ENCODE results near the gene SUSD3.

The SUSD3 gene

DNA sequence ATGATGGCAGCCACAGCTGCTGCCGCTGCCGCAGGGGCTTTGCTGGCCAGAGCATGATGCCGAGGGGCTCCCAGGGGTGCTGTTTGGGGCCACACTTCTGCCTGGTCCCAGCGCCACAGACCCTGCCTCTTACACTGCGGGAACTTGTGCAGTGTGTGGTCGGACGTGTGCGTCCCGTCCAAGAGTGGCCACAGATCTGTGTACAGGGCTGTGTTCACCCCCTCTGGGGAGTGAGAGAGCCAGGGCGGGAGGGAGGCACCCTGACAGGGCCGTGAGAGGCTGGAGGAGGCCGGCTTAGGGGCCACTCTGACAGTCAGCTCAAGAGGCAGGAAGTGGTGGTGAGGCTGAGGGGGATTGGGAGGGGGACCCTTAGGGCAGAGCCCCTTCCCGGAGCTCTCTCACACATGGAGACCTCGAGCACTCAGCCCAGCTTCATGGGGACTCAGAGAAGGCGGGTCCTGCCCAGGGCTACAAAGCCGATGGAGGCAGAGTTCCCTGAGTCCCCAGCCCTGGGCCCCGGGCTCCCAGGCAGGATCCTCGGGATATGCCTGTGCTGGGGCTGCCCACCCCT, 24.4 kb downstream of the SUSD3 start:
- H3K4me3 ChIP-seq = no peak overlapping the region
- no peak for TF ChIP-seq FOXP2 (optimal IDR thresholded peaks at IDR 0.05; ENCODE audit: control extremely low read depth, extremely low read length, insufficient read depth)
- TF ChIP-seq POLR2AphosphoS5 (IDR thresholded peaks at IDR 0.05; ENCODE audit: borderline replicate concordance, low read depth, low read length) = no peak
- no peak for TF ChIP-seq EZH2 (IDR thresholded peaks at IDR 0.05)
- no peaks in the 10 kb centered on the region for H3K36me3 ChIP-seq (ENCODE audit: insufficient read depth, low read length)
- no peaks in the 10 kb centered on the region for H3K9me3 ChIP-seq (ENCODE audit: low read depth, low read length)
- DNase-seq (ENCODE audit: low read depth, low spot score) = no peak
- no peak overlapping the region for H3K27ac ChIP-seq
- no peak overlapping the region for H3K9ac ChIP-seq (ENCODE audit: insufficient read length)

DNA sequence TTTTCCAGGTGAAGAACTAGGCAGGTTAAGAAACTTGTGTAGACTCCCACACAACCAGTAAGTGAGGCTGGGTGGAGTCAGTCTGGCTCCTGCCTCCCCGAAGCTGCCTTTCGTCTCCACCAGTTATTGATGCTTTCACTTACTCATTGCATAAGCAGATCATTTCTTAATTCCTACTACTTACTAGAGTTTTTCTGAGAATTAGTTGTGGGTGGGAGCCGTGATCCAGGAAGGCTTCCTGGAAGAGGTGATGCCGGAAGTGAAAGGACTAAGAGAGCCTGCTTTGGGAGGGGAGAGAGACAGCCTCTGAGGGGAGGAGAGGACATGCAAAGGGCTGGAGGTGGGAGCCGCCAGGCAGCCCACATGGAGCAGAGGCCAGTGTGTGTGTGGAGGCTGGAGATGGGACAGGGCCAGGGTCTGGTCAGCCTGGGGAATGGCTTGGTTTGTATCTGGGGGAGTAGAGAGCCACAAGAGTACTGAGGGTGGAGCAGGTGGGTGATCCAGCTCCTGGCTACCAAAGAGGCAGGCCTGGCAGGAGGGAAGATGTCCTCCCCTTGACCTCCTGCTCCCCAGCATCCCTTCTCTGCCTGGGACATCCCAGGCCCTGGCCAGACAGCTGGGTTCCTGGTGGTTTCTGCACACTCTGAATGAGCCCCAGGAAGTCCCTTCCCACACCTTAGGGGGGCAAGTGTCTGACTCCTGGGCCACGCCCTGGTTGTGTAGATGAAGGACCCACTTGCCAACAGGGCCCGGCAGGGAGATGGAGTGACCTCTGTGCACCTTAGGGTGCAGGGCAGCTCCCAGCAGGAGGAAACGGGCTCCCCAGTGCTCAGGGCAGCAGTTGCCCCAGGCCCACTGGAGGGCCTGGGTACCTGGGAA, 25.3 kb downstream of the SUSD3 start:
- Histone ChIP-seq H3K9me3 (ENCODE audit: low read depth, low read length) (no peaks in the 10 kb centered on the region), H3K9ac (ENCODE audit: insufficient read length) (no peak overlapping the region), H3K4me3 (no peak overlapping the region), H3K36me3 (ENCODE audit: insufficient read depth, low read length) (no peaks in the 10 kb centered on the region), H3K27ac (no peak overlapping the region)
- no peak for DNase-seq (ENCODE audit: low read depth, low spot score)
- TF ChIP-seq POLR2AphosphoS5 (IDR thresholded peaks at IDR 0.05; ENCODE audit: borderline replicate concordance, low read depth, low read length) (no peak), FOXP2 (optimal IDR thresholded peaks at IDR 0.05; ENCODE audit: control extremely low read depth, extremely low read length, insufficient read depth) (no peak), EZH2 (IDR thresholded peaks at IDR 0.05) (no peak)

DNA sequence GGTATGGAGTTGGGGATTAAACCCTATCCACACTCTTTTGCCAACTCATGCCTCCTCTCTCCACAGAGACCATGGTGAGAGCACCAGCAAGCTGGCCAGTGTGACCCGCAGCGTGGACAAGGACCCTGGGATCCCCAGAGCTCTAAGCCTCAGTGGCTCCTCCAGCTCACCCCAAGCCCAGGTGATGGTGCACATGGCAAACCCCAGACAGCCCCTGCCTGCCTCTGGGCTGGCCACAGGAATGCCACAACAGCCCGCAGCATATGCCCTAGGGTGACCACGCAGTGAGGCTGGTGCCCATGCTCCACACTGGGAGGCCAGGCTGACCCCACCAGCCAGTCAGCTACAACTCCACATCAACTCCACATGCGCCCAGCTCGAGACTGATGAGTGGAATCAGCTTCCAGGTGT, 26.0 kb downstream of the SUSD3 start:
- no peak overlapping the region for H3K4me3 ChIP-seq
- no peak for DNase-seq (ENCODE audit: low read depth, low spot score)
- H3K27ac ChIP-seq = no peak overlapping the region
- no peaks in the 10 kb centered on the region for H3K36me3 ChIP-seq (ENCODE audit: insufficient read depth, low read length)
- no peaks in the 10 kb centered on the region for H3K9me3 ChIP-seq (ENCODE audit: low read depth, low read length)
- TF ChIP-seq EZH2 (IDR thresholded peaks at IDR 0.05) (no peak), POLR2AphosphoS5 (IDR thresholded peaks at IDR 0.05; ENCODE audit: borderline replicate concordance, low read depth, low read length) (no peak), FOXP2 (optimal IDR thresholded peaks at IDR 0.05; ENCODE audit: control extremely low read depth, extremely low read length, insufficient read depth) (no peak)
- H3K9ac ChIP-seq (ENCODE audit: insufficient read length) = no peak overlapping the region

DNA sequence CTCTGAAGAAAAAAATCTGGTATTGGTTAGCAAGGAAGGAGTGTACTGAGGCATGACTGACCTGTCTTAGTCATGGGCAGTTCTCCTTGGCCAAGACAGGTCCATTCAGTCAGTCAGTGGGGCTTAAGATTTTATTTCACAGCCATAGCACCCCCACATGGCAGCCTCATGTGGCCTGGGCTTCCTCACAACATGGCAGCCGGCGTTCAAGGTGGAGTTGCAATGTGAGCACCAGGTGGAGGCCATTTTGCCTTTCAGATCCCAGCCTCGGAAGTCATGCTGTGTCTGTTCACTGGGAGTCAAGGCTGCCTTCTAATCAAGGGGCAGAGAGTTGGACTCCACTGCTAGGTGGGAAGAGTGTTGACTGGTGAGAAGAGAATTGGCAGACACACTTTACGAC, 27.2 kb downstream of the SUSD3 start:
- DNase-seq (ENCODE audit: low read depth, low spot score) = no peak
- no peak overlapping the region for H3K4me3 ChIP-seq
- no peak overlapping the region for H3K9ac ChIP-seq (ENCODE audit: insufficient read length)
- no peaks in the 10 kb centered on the region for H3K9me3 ChIP-seq (ENCODE audit: low read depth, low read length)
- TF ChIP-seq POLR2AphosphoS5 (IDR thresholded peaks at IDR 0.05; ENCODE audit: borderline replicate concordance, low read depth, low read length) = no peak
- TF ChIP-seq EZH2 (IDR thresholded peaks at IDR 0.05) = no peak
- no peak for TF ChIP-seq FOXP2 (optimal IDR thresholded peaks at IDR 0.05; ENCODE audit: control extremely low read depth, extremely low read length, insufficient read depth)
- H3K27ac ChIP-seq = no peak overlapping the region
- no peaks in the 10 kb centered on the region for H3K36me3 ChIP-seq (ENCODE audit: insufficient read depth, low read length)

DNA sequence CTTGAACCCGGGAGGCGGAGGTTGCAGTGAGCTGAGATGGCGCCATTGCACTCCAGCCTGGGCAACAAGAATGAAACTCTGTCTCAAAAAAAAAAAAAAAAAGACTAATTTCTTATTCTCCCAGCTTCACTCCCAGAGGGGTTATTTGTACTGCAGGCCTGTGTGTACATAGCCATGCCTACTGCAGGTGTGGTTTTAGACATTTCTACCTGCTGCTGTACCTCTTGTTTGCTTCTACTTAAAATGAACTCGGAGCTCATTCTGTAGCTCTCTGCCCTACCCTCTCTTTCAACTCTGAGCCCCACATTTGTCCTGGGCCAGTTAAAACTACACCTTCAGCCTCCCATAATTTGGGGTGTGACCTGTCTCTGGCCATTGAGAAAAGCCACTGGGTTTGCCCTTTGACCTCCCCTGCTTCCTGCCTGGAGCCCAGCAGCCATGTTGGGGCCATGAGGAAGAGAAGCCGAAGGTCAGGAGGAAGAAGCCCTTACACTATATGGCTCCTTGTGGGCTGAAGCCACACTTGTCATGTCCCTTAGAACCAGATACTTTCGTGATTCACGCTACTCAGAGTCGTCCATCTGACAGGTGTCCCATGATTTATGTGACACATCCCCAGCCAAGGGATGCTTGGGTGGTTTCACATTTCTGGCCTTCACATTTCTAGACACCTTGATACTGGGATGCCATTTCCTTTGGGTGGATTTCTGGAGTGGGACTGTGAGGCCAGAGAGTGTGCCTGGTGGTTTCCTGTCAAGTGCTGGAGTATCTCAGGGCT, 28.1 kb downstream of the SUSD3 start:
- Histone ChIP-seq H3K9ac (ENCODE audit: insufficient read length) (no peak overlapping the region), H3K4me3 (no peak overlapping the region), H3K36me3 (ENCODE audit: insufficient read depth, low read length) (no peaks in the 10 kb centered on the region), H3K27ac (no peak overlapping the region), H3K9me3 (ENCODE audit: low read depth, low read length) (no peaks in the 10 kb centered on the region)
- TF ChIP-seq EZH2 (IDR thresholded peaks at IDR 0.05) (no peak), POLR2AphosphoS5 (IDR thresholded peaks at IDR 0.05; ENCODE audit: borderline replicate concordance, low read depth, low read length) (no peak), FOXP2 (optimal IDR thresholded peaks at IDR 0.05; ENCODE audit: control extremely low read depth, extremely low read length, insufficient read depth) (no peak)
- DNase-seq (ENCODE audit: low read depth, low spot score) = no peak

DNA sequence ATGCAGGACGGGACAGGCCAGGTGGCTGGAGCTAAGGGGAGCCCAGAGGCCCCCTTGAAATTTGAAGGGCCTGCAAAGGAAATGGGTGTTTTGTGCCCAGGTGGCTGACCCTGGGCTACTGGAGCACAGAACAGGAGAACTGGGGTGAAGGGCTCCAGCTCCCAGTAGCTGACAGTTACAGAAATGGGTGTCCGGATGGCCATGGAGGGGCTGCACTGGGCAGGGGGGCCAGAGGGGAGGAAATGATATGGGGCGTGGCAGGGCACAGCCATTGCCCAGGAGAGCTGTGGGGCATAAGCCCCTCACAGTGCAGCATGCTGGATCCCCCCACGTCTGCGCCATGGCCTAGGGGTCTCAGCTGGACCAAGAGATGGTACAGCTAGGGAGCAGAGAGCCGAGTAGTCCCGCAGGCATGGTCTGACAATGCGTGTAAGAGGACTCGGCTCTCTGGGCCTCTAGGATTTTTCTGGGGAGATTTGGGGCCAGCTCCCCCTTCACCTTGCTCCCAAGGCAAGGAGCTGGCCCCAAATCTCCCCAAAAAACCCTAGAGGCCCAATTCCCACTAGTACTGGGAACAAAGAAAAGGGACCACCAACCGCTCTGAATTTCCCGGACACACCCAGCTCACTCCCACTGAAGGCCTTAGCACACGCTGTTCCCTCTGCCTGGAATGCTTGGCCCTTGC, 29.6 kb downstream of the SUSD3 start:
- H3K9me3 ChIP-seq (ENCODE audit: low read depth, low read length) = no peaks in the 10 kb centered on the region
- DNase-seq (ENCODE audit: low read depth, low spot score) = no peak
- no peak overlapping the region for H3K27ac ChIP-seq
- no peak for TF ChIP-seq EZH2 (IDR thresholded peaks at IDR 0.05)
- no peaks in the 10 kb centered on the region for H3K36me3 ChIP-seq (ENCODE audit: insufficient read depth, low read length)
- no peak overlapping the region for H3K9ac ChIP-seq (ENCODE audit: insufficient read length)
- H3K4me3 ChIP-seq = no peak overlapping the region

DNA sequence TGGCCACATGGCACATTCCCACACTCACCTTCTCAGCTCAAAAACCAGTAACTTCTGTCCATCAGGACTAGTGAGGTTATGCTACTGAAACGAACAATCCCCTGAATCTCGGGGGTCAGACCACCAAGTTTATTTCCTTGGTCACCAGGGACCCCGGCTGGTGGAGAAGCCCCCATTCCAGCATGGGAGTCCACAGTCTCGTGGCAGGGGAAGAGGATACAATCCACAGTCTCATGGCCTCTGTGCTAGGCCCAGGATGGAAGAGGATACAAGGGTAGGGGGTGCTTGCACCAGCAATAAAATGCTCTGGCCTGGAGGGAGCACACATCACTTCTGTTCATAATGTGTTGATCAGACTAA, 30.1 kb downstream of the SUSD3 start:
- Histone ChIP-seq H3K4me3 (no peak overlapping the region), H3K27ac (no peak overlapping the region), H3K36me3 (ENCODE audit: insufficient read depth, low read length) (no peaks in the 10 kb centered on the region), H3K9ac (ENCODE audit: insufficient read length) (no peak overlapping the region), H3K9me3 (ENCODE audit: low read depth, low read length) (no peaks in the 10 kb centered on the region)
- DNase-seq (ENCODE audit: low read depth, low spot score) = no peak
- no peak for TF ChIP-seq POLR2AphosphoS5 (IDR thresholded peaks at IDR 0.05; ENCODE audit: borderline replicate concordance, low read depth, low read length)
- TF ChIP-seq FOXP2 (optimal IDR thresholded peaks at IDR 0.05; ENCODE audit: control extremely low read depth, extremely low read length, insufficient read depth) = no peak
- TF ChIP-seq EZH2 (IDR thresholded peaks at IDR 0.05) = no peak

DNA sequence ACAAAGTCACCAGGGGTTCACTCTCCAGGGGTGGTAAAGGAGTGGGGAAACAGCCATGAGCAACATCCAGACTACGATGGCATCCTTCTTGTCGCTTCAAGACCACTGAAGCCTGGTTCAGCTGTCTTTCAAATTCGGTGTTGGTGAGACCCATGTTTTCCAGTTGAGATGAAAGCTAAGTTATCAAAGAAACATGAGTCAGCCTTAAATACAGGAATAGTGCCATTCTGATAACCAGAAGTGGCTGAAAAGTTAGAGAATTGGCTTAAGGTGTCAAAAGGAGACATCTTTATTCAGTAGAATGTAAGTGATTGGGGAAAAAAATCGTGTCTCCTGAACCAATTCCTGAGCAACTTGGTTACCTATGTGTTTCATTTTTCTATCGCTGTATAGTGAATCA, 30.5 kb downstream of the SUSD3 start:
- no peak overlapping the region for H3K4me3 ChIP-seq
- H3K9me3 ChIP-seq (ENCODE audit: low read depth, low read length) = no peaks in the 10 kb centered on the region
- no peaks in the 10 kb centered on the region for H3K36me3 ChIP-seq (ENCODE audit: insufficient read depth, low read length)
- H3K9ac ChIP-seq (ENCODE audit: insufficient read length) = no peak overlapping the region
- no peak overlapping the region for H3K27ac ChIP-seq
- TF ChIP-seq EZH2 (IDR thresholded peaks at IDR 0.05) (no peak), POLR2AphosphoS5 (IDR thresholded peaks at IDR 0.05; ENCODE audit: borderline replicate concordance, low read depth, low read length) (no peak), FOXP2 (optimal IDR thresholded peaks at IDR 0.05; ENCODE audit: control extremely low read depth, extremely low read length, insufficient read depth) (no peak)
- no peak for DNase-seq (ENCODE audit: low read depth, low spot score)
